ENCODE measurements around the gene KCNQ1.

The KCNQ1 gene

DNA sequence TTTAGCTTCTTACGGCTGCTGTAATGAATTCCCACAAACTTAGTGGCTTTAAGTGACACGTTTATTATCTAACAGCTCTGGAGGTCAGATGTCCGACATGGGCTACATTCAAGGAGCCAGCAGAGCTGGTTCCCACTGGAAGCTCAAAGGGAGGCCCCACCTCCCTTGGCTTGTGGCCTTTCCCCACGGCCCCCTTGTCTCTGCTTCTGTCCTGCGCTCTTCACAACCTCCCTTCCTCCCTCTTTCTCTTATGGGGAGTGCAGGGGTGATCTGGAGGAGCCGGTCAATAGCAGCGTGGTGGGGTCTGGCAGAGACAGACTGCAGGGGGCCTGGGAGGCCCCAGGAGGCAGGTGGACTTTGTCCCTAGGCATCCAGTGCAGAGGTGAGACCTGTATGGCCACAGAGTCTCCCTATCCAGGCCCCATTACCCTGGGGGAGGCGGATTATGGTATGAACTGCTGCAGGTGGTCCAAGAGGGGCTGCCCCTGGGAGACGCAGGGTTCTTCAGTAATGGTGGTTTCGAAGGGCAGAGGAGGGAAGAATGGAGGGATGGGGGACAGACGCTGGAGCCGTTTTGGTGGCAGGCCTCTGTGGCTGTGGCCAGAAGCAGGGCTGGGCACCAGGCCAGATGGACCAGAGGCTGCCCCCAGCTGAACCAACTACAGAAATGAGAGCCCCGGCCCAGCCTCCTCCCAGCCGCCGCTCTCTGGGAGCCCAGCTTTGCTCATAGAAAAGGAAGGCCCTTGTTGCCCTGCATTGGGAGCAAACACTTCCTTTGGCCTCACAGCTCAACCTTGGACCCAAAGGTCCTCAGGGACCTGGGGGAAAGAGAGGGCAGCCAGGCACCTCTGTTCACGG lies 285.7 kb downstream of the KCNQ1 start:
- no peaks in the 10 kb centered on the region; the same call in 1 of the 2 replicates for H3F3A ChIP-seq (ENCODE audit: low read depth)
- H3K9ac ChIP-seq (ENCODE audit: low read depth, low read length, poor library complexity, severe bottlenecking) = no peak overlapping the region
- H3K9me2 ChIP-seq (replicated peaks; ENCODE audit: low read depth, low read length) = no peaks in the 10 kb centered on the region
- H4K20me1 ChIP-seq (ENCODE audit: insufficient read depth, low read length, poor library complexity, severe bottlenecking) = no peaks in the 10 kb centered on the region
- no peak overlapping the region for H3K4me2 ChIP-seq (ENCODE audit: low read depth, low read length, poor library complexity, severe bottlenecking)
- no peak for TF ChIP-seq EZH2phosphoT487 (IDR thresholded peaks at IDR 0.05; ENCODE audit: borderline replicate concordance)
- TF ChIP-seq, protein P1, sequence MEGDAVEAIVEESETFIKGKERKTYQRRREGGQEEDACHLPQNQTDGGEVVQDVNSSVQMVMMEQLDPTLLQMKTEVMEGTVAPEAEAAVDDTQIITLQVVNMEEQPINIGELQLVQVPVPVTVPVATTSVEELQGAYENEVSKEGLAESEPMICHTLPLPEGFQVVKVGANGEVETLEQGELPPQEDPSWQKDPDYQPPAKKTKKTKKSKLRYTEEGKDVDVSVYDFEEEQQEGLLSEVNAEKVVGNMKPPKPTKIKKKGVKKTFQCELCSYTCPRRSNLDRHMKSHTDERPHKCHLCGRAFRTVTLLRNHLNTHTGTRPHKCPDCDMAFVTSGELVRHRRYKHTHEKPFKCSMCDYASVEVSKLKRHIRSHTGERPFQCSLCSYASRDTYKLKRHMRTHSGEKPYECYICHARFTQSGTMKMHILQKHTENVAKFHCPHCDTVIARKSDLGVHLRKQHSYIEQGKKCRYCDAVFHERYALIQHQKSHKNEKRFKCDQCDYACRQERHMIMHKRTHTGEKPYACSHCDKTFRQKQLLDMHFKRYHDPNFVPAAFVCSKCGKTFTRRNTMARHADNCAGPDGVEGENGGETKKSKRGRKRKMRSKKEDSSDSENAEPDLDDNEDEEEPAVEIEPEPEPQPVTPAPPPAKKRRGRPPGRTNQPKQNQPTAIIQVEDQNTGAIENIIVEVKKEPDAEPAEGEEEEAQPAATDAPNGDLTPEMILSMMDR (conservative IDR thresholded peaks at IDR 0.05; ENCODE audit: low read length) = no peak
- H3K9me3 ChIP-seq (ENCODE audit: insufficient read depth, low read depth, low read length) = no peaks in the 10 kb centered on the region
- no peaks in the 10 kb centered on the region for H3K79me2 ChIP-seq (ENCODE audit: insufficient read depth, low read length)
- H2AFZ ChIP-seq (ENCODE audit: low read length) = no peak overlapping the region
- H3K4me1 ChIP-seq (ENCODE audit: insufficient read depth, low read length, poor library complexity, severe bottlenecking) = peaks cover 19% of the 10 kb centered on the region
- H3K36me3 ChIP-seq (ENCODE audit: insufficient read depth, low read length) = no peaks in the 10 kb centered on the region
- H3K27me3 ChIP-seq (ENCODE audit: insufficient read depth, low read length, poor library complexity, severe bottlenecking) = no peaks in the 10 kb centered on the region
- H3K4me3 ChIP-seq (ENCODE audit: low read length, poor library complexity, severe bottlenecking) = no peak overlapping the region

GRCh38 chr11:2731130-2732125 lies 286.6 kb downstream of the KCNQ1 start:
- Histone ChIP-seq H3K27me3 (ENCODE audit: insufficient read depth, low read length, poor library complexity, severe bottlenecking) (no peaks in the 10 kb centered on the region), H3K9ac (ENCODE audit: low read depth, low read length, poor library complexity, severe bottlenecking) (no peak overlapping the region), H3F3A (ENCODE audit: low read depth) (no peaks in the 10 kb centered on the region; the same call in 1 of the 2 replicates), H4K20me1 (ENCODE audit: insufficient read depth, low read length, poor library complexity, severe bottlenecking) (no peaks in the 10 kb centered on the region), H3K9me3 (ENCODE audit: insufficient read depth, low read depth, low read length) (no peaks in the 10 kb centered on the region), H3K4me3 (ENCODE audit: low read length, poor library complexity, severe bottlenecking) (no peak overlapping the region), H3K9me2 (replicated peaks; ENCODE audit: low read depth, low read length) (no peaks in the 10 kb centered on the region), H2AFZ (ENCODE audit: low read length) (no peak overlapping the region), H3K4me1 (ENCODE audit: insufficient read depth, low read length, poor library complexity, severe bottlenecking) (peaks cover 19% of the 10 kb centered on the region), H3K79me2 (ENCODE audit: insufficient read depth, low read length) (no peaks in the 10 kb centered on the region), H3K36me3 (ENCODE audit: insufficient read depth, low read length) (no peaks in the 10 kb centered on the region), H3K4me2 (ENCODE audit: low read depth, low read length, poor library complexity, severe bottlenecking) (no peak overlapping the region)
- TF ChIP-seq, protein P1 (conservative IDR thresholded peaks at IDR 0.05; ENCODE audit: low read length) = no peak
- no peak for TF ChIP-seq EZH2phosphoT487 (IDR thresholded peaks at IDR 0.05; ENCODE audit: borderline replicate concordance)

DNA sequence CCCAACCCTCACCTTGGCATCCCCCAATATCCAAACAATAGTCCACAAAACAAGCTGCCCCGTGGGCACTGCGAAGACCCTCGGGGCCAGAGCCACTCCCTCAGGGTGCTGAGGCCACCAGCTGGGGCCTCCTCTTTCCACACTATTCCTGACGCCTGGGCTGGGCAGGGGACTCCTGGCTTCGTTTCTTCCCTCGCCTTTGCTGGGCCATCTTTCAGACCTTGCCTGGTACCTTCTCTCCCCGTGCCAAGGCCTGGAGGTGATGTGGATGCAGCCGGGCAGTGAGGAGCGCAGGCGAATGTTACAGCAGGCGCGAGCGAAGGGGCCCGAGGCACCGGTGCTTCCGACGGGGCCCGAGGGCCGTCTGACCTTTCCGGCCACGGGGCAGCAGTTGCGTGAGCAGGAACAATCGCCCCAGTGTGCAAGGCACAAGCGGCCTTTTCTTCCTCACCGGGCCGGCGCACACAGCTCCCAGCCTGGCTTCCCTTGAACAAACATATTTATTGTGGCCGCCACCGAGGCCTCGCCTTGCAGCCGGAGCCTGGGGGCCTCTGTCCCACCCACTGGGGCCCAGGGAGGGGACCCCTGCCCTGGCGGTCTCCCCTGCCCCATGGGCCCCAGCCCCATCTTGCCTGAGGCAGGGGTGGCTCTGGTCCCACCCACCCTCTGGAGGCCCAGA lies 287.6 kb downstream of the KCNQ1 start:
- no peak overlapping the region for H2AFZ ChIP-seq (ENCODE audit: low read length)
- H3K36me3 ChIP-seq (ENCODE audit: insufficient read depth, low read length) = no peaks in the 10 kb centered on the region
- no peaks in the 10 kb centered on the region for H3K9me2 ChIP-seq (replicated peaks; ENCODE audit: low read depth, low read length)
- no peaks in the 10 kb centered on the region; the same call in 1 of the 2 replicates for H3F3A ChIP-seq (ENCODE audit: low read depth)
- peaks cover 26% of the 10 kb centered on the region for H3K4me1 ChIP-seq (ENCODE audit: insufficient read depth, low read length, poor library complexity, severe bottlenecking)
- H4K20me1 ChIP-seq (ENCODE audit: insufficient read depth, low read length, poor library complexity, severe bottlenecking) = no peaks in the 10 kb centered on the region
- H3K79me2 ChIP-seq (ENCODE audit: insufficient read depth, low read length) = no peaks in the 10 kb centered on the region
- H3K4me2 ChIP-seq (ENCODE audit: low read depth, low read length, poor library complexity, severe bottlenecking) = no peak overlapping the region
- H3K9ac ChIP-seq (ENCODE audit: low read depth, low read length, poor library complexity, severe bottlenecking) = no peak overlapping the region
- no peaks in the 10 kb centered on the region for H3K27me3 ChIP-seq (ENCODE audit: insufficient read depth, low read length, poor library complexity, severe bottlenecking)
- H3K9me3 ChIP-seq (ENCODE audit: insufficient read depth, low read depth, low read length) = no peaks in the 10 kb centered on the region
- no peak overlapping the region for H3K4me3 ChIP-seq (ENCODE audit: low read length, poor library complexity, severe bottlenecking)
- TF ChIP-seq, protein P1 (conservative IDR thresholded peaks at IDR 0.05; ENCODE audit: low read length) = no peak
- TF ChIP-seq EZH2phosphoT487 (IDR thresholded peaks at IDR 0.05; ENCODE audit: borderline replicate concordance) = no peak

Data from Loucy (cell line).